SKM-1 (cell line): ENCODE measurements around the gene MMS22L.

Experiments
- DNase-seq: peaks from one replicate; lab custom pipeline; 2025; ENCODE audit not compliant: unreplicated experiment; lab: John Stamatoyannopoulos, UW

The MMS22L gene

DNA sequence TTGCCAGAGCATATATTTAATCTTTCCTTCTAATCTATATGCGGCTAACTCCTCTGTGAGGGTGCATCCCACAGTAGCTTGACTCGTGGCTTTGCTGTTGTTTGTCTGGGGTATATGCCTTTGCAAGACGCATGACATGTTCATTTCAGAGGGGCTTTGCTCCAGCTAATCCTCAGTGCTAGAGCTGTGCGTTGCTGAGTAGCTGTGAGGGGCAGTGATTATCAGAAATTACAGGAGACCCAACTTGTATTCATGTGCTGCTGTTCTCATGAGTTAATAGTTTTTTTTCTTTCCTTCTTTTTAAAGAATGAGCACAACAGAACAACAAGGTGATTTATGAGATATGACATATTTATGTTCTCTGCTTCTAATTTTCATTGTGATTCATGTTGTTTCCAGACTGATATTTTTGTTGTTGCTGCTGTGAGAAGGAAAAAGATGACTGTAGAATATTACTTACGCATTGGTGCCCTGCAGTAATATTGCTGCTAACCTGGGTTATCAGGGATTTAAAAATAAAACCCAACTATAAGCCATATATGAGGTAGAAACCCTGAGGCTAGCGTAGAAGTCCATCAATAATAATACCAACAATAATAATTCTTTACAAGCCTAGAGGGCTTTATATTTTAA lies 190.2 kb downstream of the MMS22L start:
- DNase-seq = no peak
